GM12801 (cell line): ENCODE data around the gene TCAIM.
A peak's percentile ranks its signal among the peaks of the same experiment; 100 is the strongest.

Experiments used
- TF ChIP-seq, protein P1 (sequence below): IDR thresholded peaks from one replicate; pipeline ENCODE4 v1.5.1; 2011; ENCODE audit warnings: control low read depth; ENCODE audit not compliant: insufficient read length; ENCODE audit errors: extremely low read depth

The TCAIM gene

GRCh38 chr3:44318891-44319311 lies 19.7 kb upstream of the TCAIM start:
- TF ChIP-seq, protein P1, sequence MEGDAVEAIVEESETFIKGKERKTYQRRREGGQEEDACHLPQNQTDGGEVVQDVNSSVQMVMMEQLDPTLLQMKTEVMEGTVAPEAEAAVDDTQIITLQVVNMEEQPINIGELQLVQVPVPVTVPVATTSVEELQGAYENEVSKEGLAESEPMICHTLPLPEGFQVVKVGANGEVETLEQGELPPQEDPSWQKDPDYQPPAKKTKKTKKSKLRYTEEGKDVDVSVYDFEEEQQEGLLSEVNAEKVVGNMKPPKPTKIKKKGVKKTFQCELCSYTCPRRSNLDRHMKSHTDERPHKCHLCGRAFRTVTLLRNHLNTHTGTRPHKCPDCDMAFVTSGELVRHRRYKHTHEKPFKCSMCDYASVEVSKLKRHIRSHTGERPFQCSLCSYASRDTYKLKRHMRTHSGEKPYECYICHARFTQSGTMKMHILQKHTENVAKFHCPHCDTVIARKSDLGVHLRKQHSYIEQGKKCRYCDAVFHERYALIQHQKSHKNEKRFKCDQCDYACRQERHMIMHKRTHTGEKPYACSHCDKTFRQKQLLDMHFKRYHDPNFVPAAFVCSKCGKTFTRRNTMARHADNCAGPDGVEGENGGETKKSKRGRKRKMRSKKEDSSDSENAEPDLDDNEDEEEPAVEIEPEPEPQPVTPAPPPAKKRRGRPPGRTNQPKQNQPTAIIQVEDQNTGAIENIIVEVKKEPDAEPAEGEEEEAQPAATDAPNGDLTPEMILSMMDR, result no peak

DNA sequence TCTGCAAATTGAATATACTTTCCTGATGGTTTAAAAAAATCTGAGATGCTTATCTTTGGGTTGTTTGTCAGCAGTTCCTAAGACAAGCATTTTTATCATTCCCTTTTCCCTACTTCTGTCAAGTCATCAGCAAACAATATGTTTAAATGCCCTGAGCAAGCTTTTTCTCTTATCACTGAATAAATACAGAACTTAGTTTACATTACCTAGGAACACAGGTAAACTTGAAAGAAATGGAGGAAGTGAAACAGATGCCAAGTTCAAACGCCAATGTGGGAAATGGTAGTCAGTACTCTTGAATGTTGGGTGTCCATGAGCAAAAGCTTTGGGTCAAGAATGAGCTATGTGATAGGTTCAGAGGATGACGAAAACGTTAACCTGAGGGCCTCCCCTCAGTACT lies 17.2 kb upstream of the TCAIM start:
- TF ChIP-seq, protein P1, result no peak

- TF ChIP-seq, protein P1, result peak; percentile 32
These were observed 15.1 kb upstream of the TCAIM start for GRCh38 chr3:44323341-44323955.

- TF ChIP-seq, protein P1, result no peak
These were observed 14.0 kb upstream of the TCAIM start for GRCh38 chr3:44324584-44324983.

DNA sequence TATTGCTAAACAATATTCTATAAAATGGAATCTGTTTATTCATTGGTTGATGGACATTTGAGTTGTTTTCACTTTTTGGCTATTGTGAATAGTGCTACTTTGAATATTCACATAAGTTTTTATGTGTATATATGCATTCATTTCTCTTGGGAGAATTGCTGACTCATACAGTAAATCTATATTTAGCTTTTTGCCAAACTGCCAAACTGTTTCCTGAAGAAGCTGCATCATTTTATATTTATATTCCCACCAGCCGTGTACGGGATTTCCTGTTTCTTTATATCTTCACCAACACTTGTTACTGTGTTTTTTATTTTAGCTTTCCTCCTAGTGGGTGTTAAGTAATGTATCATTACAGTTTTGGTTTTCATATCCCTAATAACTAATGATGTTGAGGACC lies 12.5 kb upstream of the TCAIM start:
- TF ChIP-seq, protein P1, result no peak

- TF ChIP-seq, protein P1, result no peak
These were observed 12.1 kb upstream of the TCAIM start for GRCh38 chr3:44326515-44326914.

GRCh38 chr3:44329946-44330345 lies 8.6 kb upstream of the TCAIM start:
- TF ChIP-seq, protein P1, result no peak

DNA sequence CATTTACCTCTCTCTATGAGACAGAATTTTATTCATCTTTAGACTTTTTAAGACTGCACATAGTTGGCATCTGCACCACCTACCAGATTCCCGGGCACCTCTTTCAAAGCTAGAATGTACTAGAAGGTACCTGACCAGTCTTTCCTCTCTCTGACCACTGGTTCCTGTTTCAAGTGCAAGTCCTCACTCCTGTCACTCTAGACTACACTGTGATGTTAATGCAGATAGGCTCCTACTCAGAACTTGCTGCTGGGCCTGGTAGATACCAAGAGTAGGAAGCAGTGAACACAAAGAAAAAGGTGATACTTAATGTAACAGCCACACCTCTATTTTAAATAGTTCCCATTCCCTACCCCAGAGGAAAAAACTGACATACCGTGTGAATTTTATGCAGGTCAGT lies 8.1 kb upstream of the TCAIM start:
- TF ChIP-seq, protein P1, result no peak
